OCI-LY3 (cell line): ENCODE measurements around the gene PDHX.

Experiments
- H2AFZ ChIP-seq: fragments of 200-600, 300-600 bp; shearing (Covaris generic); 2 replicates; pipeline ENCODE4 v1.6.0; 2014; ENCODE audit warnings: antibody characterized with exemption, low read depth, low read length
- H3K27ac ChIP-seq: fragments of 200-600, 300-600 bp; sonication (generic); 2 replicates; pipeline ENCODE4 v1.5.1; 2014; ENCODE audit warnings: mild to moderate bottlenecking, low read length, moderate library complexity, mixed read lengths
- H3K27me3 ChIP-seq: fragments of 200-600, 300-600 bp; sonication (generic); 2 replicates; pipeline ENCODE4 v1.6.1; 2014; ENCODE audit warnings: low read depth, low read length, mixed read lengths
- H3K36me3 ChIP-seq: fragments of 200-600, 300-600 bp; sonication (generic); replicated peaks from 2 replicates; pipeline ENCODE3; 2014; ENCODE audit warnings: low read depth, low read length, mixed read lengths
- H3K4me1 ChIP-seq: fragments of 300-600, 200-600 bp; sonication (generic); 2 replicates; pipeline ENCODE4 v1.6.1; 2014; ENCODE audit warnings: low read length, mixed read lengths
- H3K4me2 ChIP-seq: fragments of 200-600, 300-600 bp; sonication (generic); 2 replicates; pipeline ENCODE4 v1.6.1; 2014; ENCODE audit warnings: low read length, mixed read lengths
- H3K4me3 ChIP-seq: fragments of 300-600, 200-600 bp; sonication (generic); 2 replicates; pipeline ENCODE4 v1.5.1; 2014; ENCODE audit warnings: antibody characterized with exemption, mild to moderate bottlenecking, low read length, moderate library complexity
- H3K79me2 ChIP-seq: fragments of 300-600, 200-600 bp; shearing (Covaris generic); 2 replicates; pipeline ENCODE4 v1.6.1; 2014; ENCODE audit warnings: mild to moderate bottlenecking, low read length, mixed read lengths
- H3K9ac ChIP-seq: fragments of 300-600, 200-600 bp; shearing (Covaris generic); 2 replicates; pipeline ENCODE4 v1.6.0; 2014; ENCODE audit warnings: mild to moderate bottlenecking, low read length, moderate library complexity
- H3K9me3 ChIP-seq: fragments of 200-600, 300-600 bp; shearing (Covaris generic); 2 replicates; pipeline ENCODE4 v1.6.1; 2014; ENCODE audit warnings: low read length, mixed read lengths; ENCODE audit not compliant: insufficient read depth
- H4K20me1 ChIP-seq: fragments of 200-600, 300-600 bp; sonication (generic); 2 replicates; pipeline ENCODE4 v1.6.1; 2016; ENCODE audit warnings: low read length, mixed read lengths; ENCODE audit not compliant: insufficient read depth
- EZH2phosphoT487 ChIP-seq: fragments of 200-600 bp; shearing (Covaris generic); IDR thresholded peaks from 2 replicates; pipeline ENCODE4 v1.6.1; 2018; ENCODE audit warnings: antibody characterized with exemption, mixed run types, low read depth
- TF ChIP-seq, protein P1 (sequence below): fragments of 200-600, 300-600 bp; sonication (generic); IDR thresholded peaks from 2 replicates; pipeline ENCODE4 v1.5.1; 2014; ENCODE audit warnings: antibody characterized with exemption, low read length, low read depth

Gene PDHX

GRCh38 chr11:34905666-34906065 is 10.8 kb upstream of the PDHX start:
- no peak for TF ChIP-seq EZH2phosphoT487
- TF ChIP-seq, protein P1, sequence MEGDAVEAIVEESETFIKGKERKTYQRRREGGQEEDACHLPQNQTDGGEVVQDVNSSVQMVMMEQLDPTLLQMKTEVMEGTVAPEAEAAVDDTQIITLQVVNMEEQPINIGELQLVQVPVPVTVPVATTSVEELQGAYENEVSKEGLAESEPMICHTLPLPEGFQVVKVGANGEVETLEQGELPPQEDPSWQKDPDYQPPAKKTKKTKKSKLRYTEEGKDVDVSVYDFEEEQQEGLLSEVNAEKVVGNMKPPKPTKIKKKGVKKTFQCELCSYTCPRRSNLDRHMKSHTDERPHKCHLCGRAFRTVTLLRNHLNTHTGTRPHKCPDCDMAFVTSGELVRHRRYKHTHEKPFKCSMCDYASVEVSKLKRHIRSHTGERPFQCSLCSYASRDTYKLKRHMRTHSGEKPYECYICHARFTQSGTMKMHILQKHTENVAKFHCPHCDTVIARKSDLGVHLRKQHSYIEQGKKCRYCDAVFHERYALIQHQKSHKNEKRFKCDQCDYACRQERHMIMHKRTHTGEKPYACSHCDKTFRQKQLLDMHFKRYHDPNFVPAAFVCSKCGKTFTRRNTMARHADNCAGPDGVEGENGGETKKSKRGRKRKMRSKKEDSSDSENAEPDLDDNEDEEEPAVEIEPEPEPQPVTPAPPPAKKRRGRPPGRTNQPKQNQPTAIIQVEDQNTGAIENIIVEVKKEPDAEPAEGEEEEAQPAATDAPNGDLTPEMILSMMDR: no peak

GRCh38 chr11:34907934-34908593 is 8.4 kb upstream of the PDHX start:
- Histone ChIP-seq H3K79me2 (0 out of 2 replicates have a peak, but pooled peaks cover 3% of the 10 kb centered on the region), H3K4me3 (no peak overlapping the region), H3K27me3 (no peaks in the 10 kb centered on the region), H3K27ac (no peak overlapping the region), H3K4me2 (no peak overlapping the region), H4K20me1 (no peaks in the 10 kb centered on the region), H3K9me3 (no peaks in the 10 kb centered on the region), H3K4me1 (peaks cover 7% of the 10 kb centered on the region), H3K9ac (no peak overlapping the region), H3K36me3 (peaks cover 4% of the 10 kb centered on the region), H2AFZ (no peak overlapping the region)
- TF ChIP-seq, protein P1: no peak
- TF ChIP-seq EZH2phosphoT487: no peak

More at GRCh38 chr11:34905666-34906065, 10.8 kb upstream of the PDHX start:
- H3K4me1 ChIP-seq: peaks cover 1% of the 10 kb centered on the region
- H3K4me3 ChIP-seq: no peak overlapping the region
- no peak overlapping the region for H3K27ac ChIP-seq
- no peak overlapping the region for H2AFZ ChIP-seq
- no peaks in the 10 kb centered on the region for H3K27me3 ChIP-seq
- H3K4me2 ChIP-seq: no peak overlapping the region
- no peaks in the 10 kb centered on the region for H4K20me1 ChIP-seq
- no peak overlapping the region for H3K9ac ChIP-seq
- H3K79me2 ChIP-seq: 0 out of 2 replicates have a peak, but pooled peaks cover 3% of the 10 kb centered on the region
- H3K36me3 ChIP-seq: peaks cover 4% of the 10 kb centered on the region
- no peaks in the 10 kb centered on the region for H3K9me3 ChIP-seq

GRCh38 chr11:34909415-34909814 is 7.0 kb upstream of the PDHX start:
- H3K36me3 ChIP-seq: peaks cover 10% of the 10 kb centered on the region
- H3K4me2 ChIP-seq: no peak overlapping the region
- H3K4me3 ChIP-seq: no peak overlapping the region
- no peaks in the 10 kb centered on the region for H4K20me1 ChIP-seq
- peaks cover 7% of the 10 kb centered on the region for H3K4me1 ChIP-seq
- no peak overlapping the region for H2AFZ ChIP-seq
- H3K9me3 ChIP-seq: no peaks in the 10 kb centered on the region
- H3K79me2 ChIP-seq: peaks cover 7% of the 10 kb centered on the region; the same call in 1 of the 2 replicates
- no peak overlapping the region for H3K9ac ChIP-seq
- H3K27ac ChIP-seq: no peak overlapping the region
- TF ChIP-seq, protein P1: no peak
- no peak for TF ChIP-seq EZH2phosphoT487
- no peaks in the 10 kb centered on the region for H3K27me3 ChIP-seq

GRCh38 chr11:34909955-34910354 is 6.5 kb upstream of the PDHX start:
- no peak overlapping the region for H3K9ac ChIP-seq
- H4K20me1 ChIP-seq: no peaks in the 10 kb centered on the region
- no peak overlapping the region for H3K27ac ChIP-seq
- TF ChIP-seq, protein P1: no peak
- no peak for TF ChIP-seq EZH2phosphoT487
- no peak overlapping the region for H3K4me3 ChIP-seq
- no peaks in the 10 kb centered on the region for H3K27me3 ChIP-seq
- H3K79me2 ChIP-seq: peaks cover 10% of the 10 kb centered on the region
- peaks cover 8% of the 10 kb centered on the region for H3K4me1 ChIP-seq
- H2AFZ ChIP-seq: no peak overlapping the region
- no peaks in the 10 kb centered on the region for H3K9me3 ChIP-seq
- H3K4me2 ChIP-seq: no peak overlapping the region
- H3K36me3 ChIP-seq: peaks cover 11% of the 10 kb centered on the region
